PFSK-1 (cell line): ENCODE results near the gene PPP1R3D.

ENCODE experiments used
- POLR2AphosphoS5 ChIP-seq: IDR thresholded peaks from 2 replicates; pipeline ENCODE4 v1.6.1; 2012; ENCODE audit warnings: low read depth, mild to moderate bottlenecking, control low read depth, low read length, moderate library complexity
- SIN3A ChIP-seq: IDR thresholded peaks from 2 replicates; pipeline ENCODE4 v1.6.1; 2012; ENCODE audit warnings: mild to moderate bottlenecking, low read length, moderate library complexity, borderline replicate concordance; ENCODE audit not compliant: insufficient read depth

GRCh38 chr20:59938696-59939051 lies 1.4 kb downstream of the PPP1R3D start:
- no peak for TF ChIP-seq POLR2AphosphoS5
- TF ChIP-seq SIN3A, result no peak
